Measurements from ENCODE around the gene CAD. TPM values are rescaled to one million over a fixed set of nuclear protein-coding genes. Genes with fewer than 3 reads are reported as not detected.
A peak's percentile ranks its signal among the peaks of the same experiment; 100 is the strongest.

Gene CAD
- total and polyA plus RNA-seq, 2 experiments from 2014 or later, result 17.1 to 23.9 TPM

DNA sequence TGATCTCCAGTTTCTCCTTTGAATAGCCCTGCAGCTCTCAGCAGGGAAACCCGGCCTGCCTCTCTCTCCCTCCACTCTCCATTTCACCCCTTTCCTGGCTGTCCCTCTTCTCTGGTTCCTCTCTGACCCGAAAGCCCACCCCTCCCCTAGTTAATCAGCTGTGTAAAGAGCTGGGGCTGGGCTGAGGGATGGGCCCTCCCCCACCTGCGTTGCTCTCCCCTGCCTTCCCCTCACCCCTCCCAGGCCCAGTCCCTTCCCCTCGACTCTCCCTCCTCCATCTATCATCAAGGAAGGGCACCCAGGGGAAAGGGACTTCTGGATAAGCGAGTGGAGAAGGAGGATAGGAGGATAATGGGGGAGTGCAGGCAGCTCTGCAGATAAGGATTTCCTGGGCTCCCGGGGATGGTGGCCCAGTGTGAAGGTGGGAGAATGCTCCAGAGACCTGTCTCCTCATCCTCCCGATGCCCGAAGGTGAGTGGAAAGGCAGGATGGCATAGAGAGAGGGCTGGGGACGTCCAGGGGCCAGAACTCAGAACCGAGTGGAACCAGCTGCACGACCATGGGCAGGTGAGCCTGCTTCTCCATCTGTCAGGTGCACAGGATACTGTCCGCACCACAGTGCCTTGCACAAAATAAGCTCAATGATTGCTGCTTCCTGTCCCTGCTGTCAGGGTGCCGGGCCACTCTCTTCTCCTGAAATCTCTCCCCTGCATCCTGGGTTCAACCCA, 33.6 kb downstream of the CAD start:
- Histone ChIP-seq H3K9ac (no peak overlapping the region), H3K36me3 (ENCODE audit: low read depth) (no peaks in the 10 kb centered on the region), H3F3A (ENCODE audit: insufficient read depth) (peaks cover 4% of the 10 kb centered on the region; the same call in 1 of the 2 replicates), H3K4me1 (ENCODE audit: insufficient read depth) (peaks cover 8% of the 10 kb centered on the region), H3K27me3 (replicated peaks; ENCODE audit: insufficient read depth) (no peaks in the 10 kb centered on the region; the same call in 1 of the 2 replicates), H4K20me1 (ENCODE audit: insufficient read depth) (no peaks in the 10 kb centered on the region), H3K9me3 (ENCODE audit: low read depth) (no peaks in the 10 kb centered on the region), H3K9me2 (ENCODE audit: insufficient read depth) (no peaks in the 10 kb centered on the region), H3K79me2 (ENCODE audit: insufficient read depth) (no peaks in the 10 kb centered on the region), H3K4me3 (no peak overlapping the region), H2AFZ (no peak overlapping the region), H3K27ac (no peak overlapping the region), H3K4me2 (ENCODE audit: unreplicated experiment) (no peak overlapping the region)
- DNase-seq, result no peak
- WGBS, 2 experiments (ENCODE audit: low coverage in 1 of 2, low lambda C conversion rate in 2 of 2, missing lambda C conversion rate in 2 of 2), result 52 to 62% methylated on average over 11 to 13 of the region's 13 CpGs
- TF ChIP-seq EZH2phosphoT487 (IDR thresholded peaks at IDR 0.05; ENCODE audit: insufficient read depth, low read depth) (no peak), EZH2 (IDR thresholded peaks at IDR 0.05; ENCODE audit: insufficient read depth, poor library complexity, severe bottlenecking) (no peak)
- in situ Hi-C loops (cut with MboI), result no loop called here

DNA sequence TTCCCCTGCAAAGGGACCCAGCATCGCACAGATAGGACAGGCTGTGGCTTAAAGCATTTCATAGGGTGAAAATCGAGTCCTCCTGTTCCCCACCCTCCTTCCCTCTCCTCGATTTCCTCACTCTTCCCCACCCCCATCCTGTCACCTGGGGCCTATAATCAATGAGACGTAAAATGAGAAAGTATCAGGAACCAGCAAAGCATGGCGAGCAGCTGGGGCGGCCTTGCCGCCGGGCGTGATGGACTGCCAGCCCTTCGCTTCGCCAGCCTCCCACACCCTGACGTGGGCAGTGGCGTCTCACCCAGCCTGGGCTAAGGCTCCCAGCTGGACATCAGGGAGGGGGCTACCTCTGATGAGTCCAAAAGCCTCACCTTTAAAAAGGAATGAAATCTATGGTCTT, 34.6 kb downstream of the CAD start:
- peaks cover 10% of the 10 kb centered on the region for H3K4me1 ChIP-seq (ENCODE audit: insufficient read depth)
- H4K20me1 ChIP-seq (ENCODE audit: insufficient read depth), result no peaks in the 10 kb centered on the region
- H3K4me2 ChIP-seq (ENCODE audit: unreplicated experiment), result no peak overlapping the region
- no peak overlapping the region for H3K9ac ChIP-seq
- H3K4me3 ChIP-seq, result no peak overlapping the region
- no peak overlapping the region for H2AFZ ChIP-seq
- no peak for TF ChIP-seq EZH2phosphoT487 (IDR thresholded peaks at IDR 0.05; ENCODE audit: insufficient read depth, low read depth)
- no peak for TF ChIP-seq EZH2 (IDR thresholded peaks at IDR 0.05; ENCODE audit: insufficient read depth, poor library complexity, severe bottlenecking)
- DNase-seq, result no peak
- in situ Hi-C loops (cut with MboI), result no loop called here
- peaks cover 7% of the 10 kb centered on the region; the same call in 1 of the 2 replicates for H3F3A ChIP-seq (ENCODE audit: insufficient read depth)
- H3K27me3 ChIP-seq (replicated peaks; ENCODE audit: insufficient read depth), result no peaks in the 10 kb centered on the region; the same call in 1 of the 2 replicates
- no peaks in the 10 kb centered on the region for H3K36me3 ChIP-seq (ENCODE audit: low read depth)
- WGBS, 2 experiments (ENCODE audit: low coverage in 1 of 2, low lambda C conversion rate in 2 of 2, missing lambda C conversion rate in 2 of 2), result 70 to 71% methylated on average over 13 of the region's 13 CpGs
- no peak overlapping the region for H3K27ac ChIP-seq
- H3K9me3 ChIP-seq (ENCODE audit: low read depth), result no peaks in the 10 kb centered on the region
- H3K79me2 ChIP-seq (ENCODE audit: insufficient read depth), result no peaks in the 10 kb centered on the region
- no peaks in the 10 kb centered on the region for H3K9me2 ChIP-seq (ENCODE audit: insufficient read depth)

GRCh38 chr2:27255187-27255586, 38.0 kb downstream of the CAD start:
- no peak overlapping the region for H2AFZ ChIP-seq
- H3K27me3 ChIP-seq (replicated peaks; ENCODE audit: insufficient read depth), result peaks cover 9% of the 10 kb centered on the region
- H3K9ac ChIP-seq, result no peak overlapping the region
- H3F3A ChIP-seq (ENCODE audit: insufficient read depth), result peaks cover 7% of the 10 kb centered on the region; the same call in 1 of the 2 replicates
- WGBS, 2 experiments (ENCODE audit: low coverage in 1 of 2, low lambda C conversion rate in 2 of 2, missing lambda C conversion rate in 2 of 2), result 49 to 51% methylated on average over 13 of the region's 13 CpGs
- H3K4me3 ChIP-seq, result no peak overlapping the region
- H3K9me2 ChIP-seq (ENCODE audit: insufficient read depth), result no peaks in the 10 kb centered on the region
- H4K20me1 ChIP-seq (ENCODE audit: insufficient read depth), result no peaks in the 10 kb centered on the region
- no peaks in the 10 kb centered on the region for H3K79me2 ChIP-seq (ENCODE audit: insufficient read depth)
- in situ Hi-C loops (cut with MboI), result no loop called here
- H3K4me1 ChIP-seq (ENCODE audit: insufficient read depth), result peaks cover 10% of the 10 kb centered on the region
- no peak for DNase-seq
- no peaks in the 10 kb centered on the region for H3K9me3 ChIP-seq (ENCODE audit: low read depth)
- TF ChIP-seq EZH2 (IDR thresholded peaks at IDR 0.05; ENCODE audit: insufficient read depth, poor library complexity, severe bottlenecking), result no peak
- TF ChIP-seq EZH2phosphoT487 (IDR thresholded peaks at IDR 0.05; ENCODE audit: insufficient read depth, low read depth), result no peak
- H3K27ac ChIP-seq, result no peak overlapping the region
- no peak overlapping the region for H3K4me2 ChIP-seq (ENCODE audit: unreplicated experiment)
- no peaks in the 10 kb centered on the region for H3K36me3 ChIP-seq (ENCODE audit: low read depth)

DNA sequence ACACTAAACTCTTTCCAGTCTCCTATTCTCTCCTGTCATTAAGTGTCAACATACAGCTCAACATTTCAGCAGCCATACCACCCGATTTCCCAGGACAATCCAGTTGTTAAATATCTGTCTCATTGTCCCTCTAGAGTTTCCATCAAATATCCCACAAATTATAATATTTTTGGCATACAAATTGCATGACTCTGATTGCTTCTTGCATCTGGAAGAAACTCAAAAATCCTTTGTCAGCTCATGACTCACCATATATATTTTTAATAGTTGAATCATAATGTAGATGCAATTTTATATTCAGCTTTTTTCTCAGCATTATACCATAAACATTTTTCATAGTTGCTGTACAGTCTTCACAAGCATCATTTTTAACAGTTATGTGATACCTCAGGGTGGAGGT, 38.5 kb downstream of the CAD start:
- Histone ChIP-seq H4K20me1 (ENCODE audit: insufficient read depth) (no peaks in the 10 kb centered on the region), H3K9ac (no peak overlapping the region), H2AFZ (no peak overlapping the region), H3K9me2 (ENCODE audit: insufficient read depth) (no peaks in the 10 kb centered on the region), H3K9me3 (ENCODE audit: low read depth) (no peaks in the 10 kb centered on the region), H3K79me2 (ENCODE audit: insufficient read depth) (no peaks in the 10 kb centered on the region), H3F3A (ENCODE audit: insufficient read depth) (peaks cover 7% of the 10 kb centered on the region; the same call in 1 of the 2 replicates), H3K27ac (no peak overlapping the region), H3K27me3 (replicated peaks; ENCODE audit: insufficient read depth) (peaks cover 13% of the 10 kb centered on the region), H3K36me3 (ENCODE audit: low read depth) (no peaks in the 10 kb centered on the region), H3K4me3 (no peak overlapping the region), H3K4me1 (ENCODE audit: insufficient read depth) (peaks cover 10% of the 10 kb centered on the region), H3K4me2 (ENCODE audit: unreplicated experiment) (no peak overlapping the region)
- 25 to 31% methylated on average over 1 of the region's 1 CpG for WGBS, 2 experiments (ENCODE audit: low coverage in 1 of 2, low lambda C conversion rate in 2 of 2, missing lambda C conversion rate in 2 of 2)
- peak; percentile 83 for DNase-seq
- TF ChIP-seq EZH2 (IDR thresholded peaks at IDR 0.05; ENCODE audit: insufficient read depth, poor library complexity, severe bottlenecking) (no peak), EZH2phosphoT487 (IDR thresholded peaks at IDR 0.05; ENCODE audit: insufficient read depth, low read depth) (no peak)
- in situ Hi-C loops (cut with MboI), result no loop called here

All from GM23248 (cell line).